Measurements from ENCODE around the gene CFAP45.

CFAP45 gene

DNA sequence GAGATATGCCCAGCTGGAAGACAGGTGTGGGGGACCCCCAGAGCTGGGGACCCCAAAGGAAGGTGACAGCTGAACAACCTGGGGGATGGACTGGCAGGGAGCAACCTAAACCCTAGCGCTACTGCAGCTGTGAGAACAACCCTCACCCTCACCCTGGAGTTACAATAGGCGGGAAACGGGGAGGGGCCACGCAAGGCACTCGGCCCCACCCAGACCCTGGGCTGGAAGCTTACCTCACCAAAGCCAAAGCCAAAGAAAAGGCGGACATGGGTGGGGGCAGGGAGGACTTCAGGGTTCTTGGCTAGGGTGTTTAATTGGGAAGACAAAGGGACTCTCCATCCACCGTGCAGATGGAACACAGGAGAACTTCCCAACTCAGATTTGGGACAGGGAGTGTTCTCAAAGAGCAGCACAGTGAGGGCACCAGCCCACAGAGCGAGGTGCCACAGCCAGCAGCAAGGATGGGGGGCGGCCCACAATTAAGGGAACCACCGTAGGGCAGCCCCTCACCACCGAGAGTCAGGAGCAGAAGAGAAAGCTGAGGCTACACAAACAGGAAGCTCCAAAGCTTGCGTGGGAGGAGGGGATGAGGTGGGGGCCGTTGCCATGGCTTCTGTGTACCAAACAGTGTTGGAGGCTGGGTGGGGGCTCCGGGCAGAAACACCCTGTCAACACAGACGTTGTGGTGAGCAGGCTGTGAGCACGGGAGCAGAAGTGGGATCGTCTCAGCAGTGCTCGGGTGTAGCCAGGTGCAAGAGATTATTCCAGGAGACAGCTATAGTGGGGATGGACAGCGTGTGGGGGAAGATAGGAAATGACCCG, 23.4 kb upstream of the CFAP45 start:
- DNase-seq (ENCODE audit: low read depth) = peak; percentile 77

DNA sequence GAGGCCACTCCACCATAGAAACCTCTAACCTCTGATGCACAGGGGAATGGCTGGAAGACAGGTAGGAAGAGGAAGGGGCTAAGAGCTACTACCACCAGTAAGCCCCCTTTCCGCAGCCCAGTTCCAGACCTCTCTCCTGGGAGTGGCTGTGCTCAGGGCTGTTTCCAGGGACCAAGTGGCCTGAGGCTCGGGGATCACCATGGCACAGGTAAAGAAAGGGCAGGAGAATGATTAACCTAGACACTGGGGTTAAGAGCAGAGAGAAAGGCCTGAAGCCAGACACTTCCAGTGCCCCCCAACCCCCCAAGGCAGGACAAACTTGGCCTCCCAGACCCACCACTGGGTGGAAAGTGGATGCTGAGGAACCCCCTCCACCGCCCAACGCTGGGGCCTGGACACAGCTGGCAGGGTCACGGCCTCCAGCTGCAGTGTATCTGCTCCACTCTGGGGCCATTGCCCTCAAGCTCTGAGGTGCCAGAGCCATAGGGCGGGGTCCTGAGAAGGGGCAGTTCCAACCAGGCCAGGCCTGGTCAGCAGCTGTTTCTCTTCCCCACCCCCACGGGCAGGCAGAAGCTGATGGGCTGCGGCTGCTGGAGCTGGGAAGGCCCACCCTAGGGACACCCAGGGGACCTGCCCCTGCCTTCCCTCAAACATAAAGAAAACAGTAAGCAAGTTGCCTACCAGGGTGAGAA, 22.7 kb upstream of the CFAP45 start:
- no peak for DNase-seq (ENCODE audit: low read depth)

DNA sequence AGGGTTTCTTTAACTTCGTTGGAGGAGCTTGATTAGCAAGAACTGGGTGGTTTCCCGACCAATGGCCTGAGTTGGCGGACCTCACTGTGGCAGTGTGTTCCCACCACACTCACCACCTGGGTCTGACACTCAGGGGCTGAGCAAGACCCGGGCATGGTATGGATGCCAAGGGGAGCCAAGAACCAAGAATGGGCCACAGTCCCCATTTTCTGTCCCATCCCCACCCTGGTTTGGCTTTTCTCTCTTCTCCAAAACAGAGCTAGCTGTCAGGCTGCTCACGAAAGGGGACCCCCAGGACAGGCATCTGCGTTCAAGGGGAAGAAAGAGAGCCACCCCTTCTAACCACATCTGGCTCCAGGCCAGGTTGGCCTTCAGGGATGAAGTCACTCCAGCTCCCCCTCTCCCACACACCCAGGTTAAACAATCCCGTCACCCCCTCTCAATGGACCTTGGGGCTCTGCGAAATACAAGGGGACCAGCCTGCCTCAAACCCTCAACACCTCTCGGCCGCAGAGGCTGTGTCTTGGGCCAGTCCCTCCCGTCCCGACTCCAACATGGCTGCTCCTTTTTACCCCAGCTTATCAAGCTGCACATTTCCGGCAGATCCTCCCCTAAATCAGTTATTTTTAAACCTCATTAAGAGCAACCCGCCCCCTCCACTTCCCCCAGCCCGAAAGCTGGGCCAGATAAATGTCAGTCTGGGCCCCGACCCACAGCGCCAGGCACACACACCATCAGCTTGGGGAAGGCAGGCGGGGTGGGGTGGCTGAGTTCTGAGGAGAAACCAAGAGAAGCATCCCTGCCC, 21.9 kb upstream of the CFAP45 start:
- no peak for DNase-seq (ENCODE audit: low read depth)

DNA sequence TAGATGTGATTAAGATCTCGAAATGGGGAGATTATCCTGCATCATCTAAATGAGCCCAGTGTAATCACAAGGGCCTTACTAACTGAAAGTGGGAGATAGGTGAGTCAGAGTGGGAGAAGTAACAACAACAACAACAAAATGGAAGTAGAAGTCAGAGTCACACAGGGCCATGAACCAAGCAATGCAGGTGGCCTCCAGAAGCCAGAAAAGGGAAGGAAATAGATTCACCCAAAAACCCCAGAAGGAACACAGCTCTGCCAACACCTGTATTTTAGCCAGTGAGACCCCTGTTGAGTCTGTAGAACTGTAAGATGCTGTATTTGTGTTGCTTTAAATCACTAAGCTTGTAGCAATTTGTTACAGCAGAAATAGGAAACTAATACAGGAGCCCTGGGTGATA, 21.3 kb upstream of the CFAP45 start:
- no peak for DNase-seq (ENCODE audit: low read depth)

DNA sequence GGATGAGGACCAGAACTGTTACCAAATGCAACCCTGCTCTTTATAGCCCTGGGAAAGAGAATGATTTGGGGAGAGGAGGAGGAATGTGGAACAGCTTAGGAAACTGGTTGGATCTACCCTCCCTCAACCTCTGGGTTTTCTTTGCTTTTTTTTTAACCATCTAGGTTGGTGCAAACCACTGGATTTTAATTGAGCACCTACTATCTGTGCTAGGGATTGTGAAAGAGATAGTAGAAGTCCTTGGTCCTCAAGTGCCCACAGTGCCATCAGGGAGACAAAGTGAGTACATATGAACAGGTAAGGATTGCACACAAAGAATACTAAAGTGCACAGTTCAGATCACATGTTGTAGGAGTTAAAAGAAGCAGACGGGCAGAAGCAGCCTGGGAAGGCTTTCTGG, 20.7 kb upstream of the CFAP45 start:
- no peak for DNase-seq (ENCODE audit: low read depth)

DNA sequence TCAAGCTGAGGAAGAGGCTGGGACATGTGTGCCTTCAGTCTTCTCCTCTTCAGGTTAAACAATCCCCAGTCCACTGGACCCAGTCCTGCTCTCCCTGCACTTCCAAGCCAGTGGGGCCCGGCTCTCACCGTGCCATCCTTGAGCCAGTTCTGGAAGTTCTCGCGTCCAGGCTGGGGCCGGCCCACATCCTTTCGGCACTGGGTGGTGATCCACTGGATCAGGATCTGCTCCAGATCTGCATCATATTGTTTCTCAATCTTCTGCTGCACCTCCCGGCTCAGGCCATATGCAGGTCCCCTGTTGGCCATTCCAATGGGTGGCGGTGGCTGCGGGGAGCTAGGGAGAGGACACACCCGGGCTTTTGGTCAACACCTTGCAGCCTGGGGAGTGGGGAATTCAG, 20.2 kb upstream of the CFAP45 start:
- DNase-seq (ENCODE audit: low read depth) = no peak

DNA sequence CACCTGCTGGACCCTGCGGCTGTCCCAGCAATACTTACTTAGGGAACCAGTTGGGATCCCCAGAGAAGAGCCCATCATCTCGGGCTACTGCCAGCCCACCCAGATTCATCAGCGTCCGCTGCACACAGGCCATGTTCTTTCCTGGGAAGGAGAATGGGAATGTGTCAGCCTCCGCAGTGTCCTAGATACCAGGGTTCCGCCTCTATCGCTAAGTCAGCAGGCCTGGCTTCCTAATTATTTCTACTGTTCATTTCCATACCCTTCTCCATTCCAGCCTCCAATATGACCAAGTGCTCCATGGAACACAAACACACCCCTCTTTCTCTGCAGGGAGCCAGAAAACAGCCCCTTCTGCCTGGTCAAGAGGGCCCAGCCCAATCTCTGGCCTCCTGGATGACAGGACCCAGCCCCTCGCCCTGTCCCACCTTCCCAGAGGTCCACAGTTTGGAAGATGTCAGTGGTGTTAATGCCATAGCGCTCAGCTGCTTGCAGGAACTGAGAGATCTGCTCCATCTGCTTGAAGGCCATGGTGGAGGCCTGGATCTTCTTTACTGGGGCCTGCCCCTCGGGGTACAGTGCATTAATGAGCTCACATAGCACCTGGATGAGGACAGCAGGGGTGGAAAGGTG, 19.4 kb upstream of the CFAP45 start:
- DNase-seq (ENCODE audit: low read depth) = no peak

DNA sequence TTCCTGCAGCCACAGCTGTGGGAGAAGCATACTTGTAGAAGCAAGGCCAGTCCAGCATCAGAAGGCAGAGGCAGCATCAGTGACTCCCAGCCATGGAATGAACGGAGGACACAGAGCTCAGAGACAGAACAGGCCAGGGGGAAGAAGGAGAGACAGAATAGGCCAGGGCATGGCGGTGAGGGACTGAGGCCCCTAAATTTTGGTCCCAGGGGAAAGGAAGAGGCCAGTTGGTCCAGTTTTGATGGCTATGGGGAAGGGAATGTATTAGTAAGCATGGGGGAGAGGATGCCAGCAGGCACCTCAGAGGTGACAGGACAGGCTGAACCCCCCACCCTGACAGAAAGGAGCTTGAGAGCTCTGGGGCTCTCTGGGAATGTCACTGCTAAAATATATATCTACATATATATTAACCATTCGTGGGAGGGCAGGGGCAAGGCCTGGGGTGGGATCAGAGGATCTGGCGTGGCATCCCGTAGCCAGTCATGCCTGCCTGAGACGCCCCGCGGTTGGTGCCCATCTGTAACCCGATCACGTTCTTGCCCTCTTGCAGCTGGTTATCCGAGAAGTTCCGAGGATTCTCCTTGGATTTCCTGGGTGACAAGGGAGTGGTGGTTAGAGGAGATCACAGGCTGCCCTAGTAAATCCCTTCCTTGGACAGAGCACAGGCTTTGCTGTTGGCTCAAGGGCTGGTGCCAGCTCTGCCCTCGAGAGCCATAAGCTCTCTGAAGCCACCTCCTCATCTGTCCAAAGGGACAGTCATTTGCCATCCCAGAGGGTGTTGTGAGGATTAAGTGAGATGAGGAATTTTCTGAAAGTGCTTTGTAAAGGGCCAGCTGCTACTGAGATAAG, 18.6 kb upstream of the CFAP45 start:
- DNase-seq (ENCODE audit: low read depth) = no peak

DNA sequence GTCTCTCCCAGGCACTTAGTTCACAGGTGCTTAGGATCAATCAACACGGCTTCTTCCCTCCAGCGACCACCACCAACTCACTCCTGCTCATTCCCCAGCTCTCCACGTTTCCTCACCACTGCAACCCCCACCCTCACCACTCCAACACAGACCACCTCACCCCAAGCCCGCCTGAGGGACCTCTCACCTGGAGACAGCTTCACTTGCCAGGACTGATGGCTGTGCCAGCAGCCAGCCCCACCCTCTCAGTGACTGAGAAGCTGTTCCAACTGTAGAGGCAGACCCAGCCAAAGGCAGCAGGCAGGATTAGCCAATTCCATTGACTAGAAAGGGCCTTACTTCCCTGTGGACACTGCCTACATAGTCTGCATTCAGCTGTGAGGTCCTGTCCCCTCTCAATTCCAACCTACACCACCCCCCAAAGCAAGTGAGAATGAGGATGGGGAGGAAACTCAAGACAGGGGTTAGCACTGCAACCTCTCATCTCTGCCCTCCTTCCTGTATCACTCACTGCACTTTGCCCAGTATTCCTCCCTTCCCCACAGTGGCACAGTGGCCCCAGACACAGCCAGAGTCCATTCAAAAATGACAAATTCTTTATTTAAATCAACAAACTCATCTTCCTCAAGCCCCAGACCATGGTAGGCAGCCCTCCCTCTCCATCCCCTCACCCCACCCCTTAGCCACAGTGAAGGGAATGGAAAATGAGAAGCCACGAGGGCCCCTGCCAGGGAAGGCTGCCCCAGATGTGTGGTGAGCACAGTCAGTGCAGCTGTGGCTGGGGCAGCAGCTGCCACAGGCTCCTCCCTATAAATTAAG, 17.8 kb upstream of the CFAP45 start:
- DNase-seq (ENCODE audit: low read depth) = no peak

DNA sequence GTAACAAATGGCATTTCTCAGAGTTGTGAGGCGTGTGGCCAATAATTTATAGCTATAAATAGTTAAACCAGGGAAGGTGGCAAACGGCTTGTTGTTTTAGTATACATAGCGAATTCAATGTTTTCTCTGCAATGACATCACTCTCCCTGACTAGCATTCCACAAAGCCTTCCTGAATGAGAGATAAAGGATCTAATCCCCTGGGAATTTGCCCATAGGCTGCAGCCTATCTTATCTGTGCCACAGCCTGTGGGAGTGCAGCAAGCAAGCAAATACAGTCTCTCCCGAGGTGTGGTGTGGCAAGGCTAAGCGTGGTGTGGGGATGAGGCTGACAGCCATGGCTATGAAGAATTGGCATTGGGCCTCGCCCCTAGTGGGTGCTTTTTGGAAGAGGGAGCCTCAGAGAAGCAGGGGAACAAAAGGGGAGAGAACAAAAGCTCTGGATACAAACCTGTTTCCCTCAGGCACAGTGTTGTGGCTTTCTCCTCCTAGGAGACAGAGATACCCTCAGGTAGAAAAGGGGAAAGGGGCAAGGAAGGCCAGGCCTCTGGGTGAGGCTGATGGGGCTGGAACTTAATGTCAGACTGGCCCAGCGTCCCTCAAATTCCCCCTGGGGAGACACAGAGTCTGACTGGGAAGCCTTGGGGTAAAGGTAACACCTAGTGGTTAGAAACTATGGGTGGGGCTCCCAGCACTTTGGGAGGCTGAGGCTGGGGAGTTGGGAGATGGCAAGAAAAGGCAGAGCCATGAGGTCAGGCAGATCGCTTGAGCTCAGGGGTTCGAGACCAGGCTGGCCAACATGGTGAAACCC, 16.5 kb upstream of the CFAP45 start:
- DNase-seq (ENCODE audit: low read depth) = no peak

DNA sequence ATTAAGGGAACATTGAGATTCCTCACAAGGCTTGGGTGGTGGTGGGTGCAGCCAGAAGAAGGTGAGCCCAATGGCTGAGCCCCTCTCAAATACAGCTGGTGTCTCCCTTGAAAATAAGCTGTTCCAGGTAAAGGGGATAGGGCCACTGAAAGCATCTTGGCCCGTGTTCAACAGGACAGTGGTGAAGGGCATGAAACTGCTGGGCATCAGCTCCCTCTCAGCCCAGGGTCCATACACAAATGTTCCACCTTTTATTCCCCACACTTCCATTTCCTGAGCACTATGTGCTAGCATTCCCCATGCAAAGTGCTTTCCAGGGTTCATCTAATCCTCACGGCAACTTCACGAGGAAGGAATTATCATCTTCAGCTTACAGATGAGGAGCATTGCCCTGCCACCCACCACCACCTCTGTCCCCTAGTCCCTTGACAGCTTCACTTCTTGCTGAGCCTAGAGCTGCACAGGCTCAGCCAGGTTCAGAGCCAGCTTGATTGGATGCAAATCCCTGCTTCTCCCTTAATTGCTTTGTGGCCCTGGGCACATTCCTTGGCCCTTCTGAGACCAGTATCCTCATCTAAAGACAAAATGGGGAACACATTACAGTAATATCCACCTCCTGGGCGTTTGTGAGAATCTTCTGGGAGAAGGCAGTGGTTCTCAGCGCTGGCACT, 15.7 kb upstream of the CFAP45 start:
- no peak for DNase-seq (ENCODE audit: low read depth)

DNA sequence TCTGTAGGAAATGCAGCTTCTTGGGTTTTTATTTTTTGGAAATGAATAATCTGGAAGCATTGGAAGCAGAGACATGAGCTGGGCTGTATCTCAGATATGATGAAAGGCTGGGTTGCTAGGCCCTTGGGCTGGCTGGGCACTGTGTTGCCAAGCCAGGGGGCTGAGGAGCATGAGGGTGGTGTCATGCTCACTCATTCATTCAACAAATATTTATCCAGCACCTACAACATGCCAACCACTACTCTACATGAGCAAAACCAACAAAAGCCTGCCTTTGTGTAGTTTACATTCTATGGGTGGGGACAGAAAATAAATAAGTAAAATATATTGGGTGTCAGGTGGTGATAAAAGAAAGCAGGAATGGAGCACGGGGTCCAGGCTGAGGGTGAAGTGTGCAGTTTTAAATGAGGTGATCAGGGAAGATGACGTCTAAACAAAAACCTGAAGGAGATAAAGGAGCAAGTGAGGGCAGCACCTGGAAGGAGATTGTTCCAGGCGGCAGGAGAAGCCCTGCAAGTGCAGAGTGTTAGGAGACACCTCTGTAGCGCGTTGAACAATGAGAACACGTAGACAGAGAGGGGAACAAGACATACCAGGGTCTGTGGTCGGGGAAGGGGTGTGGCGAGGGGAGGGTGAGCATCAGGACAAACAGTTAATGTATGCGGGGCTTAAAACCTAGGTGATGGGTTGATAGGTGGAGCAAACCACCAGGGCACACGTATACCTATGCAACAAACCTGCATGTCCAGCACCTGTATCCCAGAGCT, 14.5 kb upstream of the CFAP45 start:
- no peak for DNase-seq (ENCODE audit: low read depth)

DNA sequence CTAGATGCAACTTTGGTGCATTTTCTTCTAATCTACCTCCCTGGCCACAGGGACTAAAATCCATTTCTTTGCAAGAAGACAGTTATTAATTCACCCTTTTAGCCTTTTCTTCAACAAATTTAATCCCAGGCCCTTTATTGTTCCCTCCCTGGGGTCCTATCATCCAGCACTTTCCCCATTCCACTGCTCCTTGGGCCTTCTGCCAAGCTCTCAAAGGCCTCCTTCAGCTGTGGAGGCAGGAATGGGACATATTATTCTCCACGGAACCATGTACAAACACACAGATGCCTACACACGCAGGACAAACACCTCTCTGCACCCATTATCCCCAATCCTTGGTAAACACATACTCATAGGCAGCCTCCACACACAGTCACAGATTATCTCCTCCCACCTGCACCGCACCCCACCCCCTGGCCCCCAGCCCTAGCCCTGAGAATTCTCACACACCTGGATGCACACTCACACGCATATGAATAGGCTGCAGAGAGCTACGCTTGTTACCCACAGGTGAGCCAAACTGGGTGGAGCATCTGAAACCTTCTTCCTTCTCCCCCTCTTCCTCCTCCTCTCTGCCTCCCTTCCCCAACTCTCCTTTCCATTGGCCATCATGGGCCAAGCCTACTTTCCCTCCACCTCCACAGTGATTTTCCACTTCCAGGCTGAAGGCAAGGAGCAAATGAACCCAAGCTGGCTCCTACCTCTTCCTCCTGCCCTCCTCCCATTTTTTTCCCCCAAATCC, 13.7 kb upstream of the CFAP45 start:
- no peak for DNase-seq (ENCODE audit: low read depth)

DNA sequence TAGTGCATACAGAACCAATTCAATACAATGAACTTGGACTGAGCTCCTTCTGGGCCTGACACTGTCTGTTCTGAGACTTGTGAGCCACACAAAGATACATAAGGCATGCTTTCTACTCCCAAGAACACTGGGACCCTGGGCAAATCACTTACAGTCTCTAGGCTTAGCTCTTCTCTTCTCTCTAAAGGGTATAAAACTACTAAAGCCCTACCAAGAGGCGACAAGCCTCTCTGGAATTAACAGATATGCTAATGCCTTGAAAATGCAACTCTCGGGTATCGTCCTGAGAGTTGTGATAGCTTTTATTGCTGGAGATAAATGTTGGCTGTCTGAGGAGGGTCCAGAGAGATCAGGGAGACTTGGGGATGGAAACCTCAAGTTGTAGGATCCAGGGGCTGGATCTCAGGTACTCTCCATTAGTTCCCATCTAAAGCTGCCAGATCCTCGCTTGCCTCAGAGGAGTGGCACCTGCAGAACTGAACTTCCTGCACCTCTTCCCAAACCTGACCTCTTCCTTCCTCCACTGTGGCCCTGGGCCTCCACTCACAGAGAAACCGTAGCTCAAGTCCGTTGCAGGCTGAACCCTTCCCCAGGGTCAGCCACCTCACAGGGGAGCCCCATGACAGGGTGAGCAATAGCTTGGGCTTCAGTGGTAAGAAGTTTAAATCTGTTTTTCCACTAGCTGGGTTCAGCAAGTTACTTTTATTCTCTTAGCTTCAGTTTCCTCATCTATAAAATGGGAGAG, 11.5 kb upstream of the CFAP45 start:
- no peak for DNase-seq (ENCODE audit: low read depth)

DNA sequence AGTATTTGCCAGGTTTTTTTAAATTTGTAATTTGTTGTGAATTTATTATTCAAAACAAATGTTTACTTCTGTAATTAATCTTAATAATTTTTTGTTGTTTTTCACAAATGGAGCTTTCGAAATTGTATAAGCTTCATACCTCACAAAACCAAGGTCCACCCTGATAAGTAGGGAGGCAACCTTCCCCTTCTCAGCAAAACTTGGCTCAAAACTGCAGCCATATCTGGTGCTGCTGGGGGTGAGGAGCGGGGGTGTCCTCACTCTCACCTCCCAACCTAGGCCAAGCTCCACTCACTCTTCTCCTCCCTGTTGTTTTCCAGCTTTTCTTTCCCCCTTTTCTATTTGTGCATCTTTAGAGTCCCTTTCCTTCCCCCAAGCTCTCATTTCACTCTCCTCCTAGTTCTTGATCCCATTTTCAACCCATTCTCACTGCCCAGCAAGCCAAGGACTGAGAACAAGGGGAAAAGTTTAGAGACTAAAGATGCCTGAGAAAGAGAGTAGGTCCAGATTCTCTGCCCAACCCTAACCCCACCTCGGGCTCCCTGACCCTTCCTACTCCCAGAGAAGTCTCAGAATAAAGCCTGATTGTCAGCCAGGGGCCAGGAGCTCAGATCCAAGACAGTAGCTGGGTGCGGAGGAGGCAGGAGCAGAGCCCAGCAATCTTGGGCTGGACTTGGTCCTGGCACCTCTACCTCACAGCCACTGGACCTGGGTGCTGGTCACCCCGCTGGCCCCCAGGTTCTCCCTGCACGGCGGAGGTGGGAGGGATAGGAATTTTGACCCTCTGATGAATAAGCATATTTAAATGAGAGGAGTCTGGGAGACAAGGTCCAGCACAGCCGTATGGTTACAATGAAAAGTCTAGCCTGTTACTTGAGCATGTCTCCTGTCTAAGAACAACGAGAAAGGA, 8.3 kb upstream of the CFAP45 start:
- DNase-seq (ENCODE audit: low read depth) = no peak

DNA sequence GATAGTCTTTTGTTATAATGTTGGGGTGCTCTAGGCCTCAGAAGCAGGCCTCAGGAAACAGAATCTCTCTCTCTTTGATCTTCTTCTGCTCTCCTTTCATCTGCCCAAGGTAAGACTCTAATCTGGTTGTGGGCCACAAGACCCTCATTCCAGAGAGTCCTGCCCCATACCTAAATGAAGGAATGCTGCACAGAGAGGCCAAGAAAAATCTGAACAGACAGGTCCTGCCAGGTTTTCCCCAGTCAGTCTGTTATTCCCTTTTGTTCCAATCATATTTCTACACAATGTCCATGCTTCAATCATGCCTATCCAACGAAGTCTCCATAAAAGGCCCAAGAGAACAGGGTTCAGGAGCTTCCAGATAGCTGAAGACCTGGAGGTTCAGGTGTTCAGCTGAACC, 7.0 kb upstream of the CFAP45 start:
- no peak for DNase-seq (ENCODE audit: low read depth)

Data from activated T-helper 1 cell treated with Interleukin-2 at 50 U/mL for 16 hours (primary cell).